GM23338 (cell line): Measurements from ENCODE around the gene XPR1. TPM values are rescaled to one million over a fixed set of nuclear protein-coding genes. Genes with fewer than 3 reads are reported as not detected.

Experiments used
- ATAC-seq: fragments of 200-7000 bp; cut with Tn5 transposase; 3 replicates; pipeline ENCODE4 v1.9.1; 2020
- DNase-seq: peaks from one replicate; pipeline ENCODE4 v3.0.0-alpha.2; 2015; ENCODE audit warnings: low spot score
- H2AFZ ChIP-seq: fragments of 200-600 bp; sonication (generic); 2 replicates; pipeline ENCODE4 v1.8.0; 2016; ENCODE audit warnings: antibody characterized with exemption, mild to moderate bottlenecking, moderate library complexity
- H3F3A ChIP-seq: fragments of 200-600 bp; sonication (generic); replicated peaks from 2 replicates; pipeline ENCODE4 v1.8.0; 2017; ENCODE audit warnings: antibody characterized with exemption, mixed run types, low read depth
- H3K27ac ChIP-seq: fragments of 200-600 bp; sonication (generic); 2 replicates; pipeline ENCODE4 v1.6.1; 2016; ENCODE audit warnings: low read depth
- H3K27me3 ChIP-seq: fragments of 200-600 bp; sonication (generic); 2 replicates; pipeline ENCODE4 v1.8.0; 2016; ENCODE audit warnings: mild to moderate bottlenecking, mixed run types, moderate library complexity; ENCODE audit not compliant: insufficient read depth
- H3K36me3 ChIP-seq: fragments of 200-600 bp; sonication (generic); 2 replicates; pipeline ENCODE4 v1.8.0; 2016; ENCODE audit warnings: mild to moderate bottlenecking; ENCODE audit not compliant: insufficient read depth
- H3K4me1 ChIP-seq: fragments of 200-600 bp; sonication (generic); 2 replicates; pipeline ENCODE4 v1.8.0; 2016; ENCODE audit warnings: mild to moderate bottlenecking, moderate library complexity; ENCODE audit not compliant: insufficient read depth
- H3K4me2 ChIP-seq: fragments of 200-600 bp; sonication (generic); 2 replicates; pipeline ENCODE4 v1.7.1; 2017; ENCODE audit warnings: mixed run types
- H3K4me3 ChIP-seq: fragments of 200-600 bp; sonication (generic); 2 replicates; pipeline ENCODE4 v1.6.1; 2016; ENCODE audit warnings: mixed run types
- H3K79me2 ChIP-seq: fragments of 200-600 bp; sonication (generic); replicated peaks from 2 replicates; pipeline ENCODE4 v1.8.0; 2017; ENCODE audit warnings: mild to moderate bottlenecking; ENCODE audit not compliant: insufficient read depth
- H3K9me2 ChIP-seq: fragments of 200-600 bp; sonication (generic); 2 replicates; pipeline ENCODE4 v1.8.0; 2017; ENCODE audit not compliant: insufficient read depth
- H4K20me1 ChIP-seq: fragments of 200-600 bp; sonication (generic); replicated peaks from 2 replicates; pipeline ENCODE4 v1.8.0; 2017; ENCODE audit warnings: mild to moderate bottlenecking; ENCODE audit not compliant: insufficient read depth
- H3K27ac Mint-ChIP-seq: 2 replicates; pipeline ENCODE4 v1.8.0; 2020; ENCODE audit warnings: inconsistent platforms, mild to moderate bottlenecking, moderate library complexity, mixed read lengths
- H3K27me3 Mint-ChIP-seq: 3 replicates; pipeline ENCODE4 v1.8.0; 2022; ENCODE audit warnings: low read depth, mild to moderate bottlenecking, moderate library complexity, mixed read lengths, inconsistent platforms; ENCODE audit not compliant: insufficient read depth, poor library complexity
- H3K36me3 Mint-ChIP-seq: 3 replicates; pipeline ENCODE4 v1.8.0; 2021; ENCODE audit warnings: low read depth, mild to moderate bottlenecking, inconsistent platforms, moderate library complexity, mixed read lengths
- H3K4me1 Mint-ChIP-seq: 3 replicates; pipeline ENCODE4 v1.8.0; 2020; ENCODE audit warnings: mild to moderate bottlenecking, inconsistent platforms, mixed read lengths
- H3K4me3 Mint-ChIP-seq: 3 replicates; pipeline ENCODE4 v1.8.0; 2021; ENCODE audit warnings: moderate library complexity, mild to moderate bottlenecking, inconsistent platforms, mixed read lengths
- H3K9me3 Mint-ChIP-seq: 3 replicates; pipeline ENCODE4 v1.8.0; 2020; ENCODE audit warnings: moderate library complexity, mild to moderate bottlenecking, inconsistent platforms, mixed read lengths
- CREB1 ChIP-seq: fragments of 250-450 bp; sonication (Bioruptor Pico); IDR thresholded peaks from 2 replicates; pipeline ENCODE4 v1.5.0; 2020; ENCODE audit warnings: low read depth, mild to moderate bottlenecking, moderate library complexity
- EZH2 ChIP-seq: fragments of 200-600 bp; sonication (generic); IDR thresholded peaks from one replicate; pipeline ENCODE4 v1.8.0; 2017; ENCODE audit warnings: antibody characterized with exemption, mild to moderate bottlenecking, low read depth; ENCODE audit not compliant: unreplicated experiment
- EZH2phosphoT487 ChIP-seq: fragments of 200-600 bp; sonication (generic); IDR thresholded peaks from one replicate; pipeline ENCODE4 v1.8.1; 2018; ENCODE audit warnings: antibody characterized with exemption; ENCODE audit not compliant: unreplicated experiment
- JUNB ChIP-seq: IDR thresholded peaks from one replicate; pipeline ENCODE4 v1.6.1; 2016; ENCODE audit warnings: antibody characterized with exemption; ENCODE audit not compliant: unreplicated experiment
- NANOG ChIP-seq: IDR thresholded peaks from 2 replicates; pipeline ENCODE4 v1.6.1; 2016; ENCODE audit warnings: antibody characterized with exemption, borderline replicate concordance
- POLR2AphosphoS5 ChIP-seq: IDR thresholded peaks from 2 replicates; pipeline ENCODE4 v1.6.1; 2016; ENCODE audit warnings: antibody characterized with exemption, low read depth
- STAT1 ChIP-seq: IDR thresholded peaks from one replicate; pipeline ENCODE4 v1.6.1; 2016; ENCODE audit warnings: antibody characterized with exemption; ENCODE audit not compliant: unreplicated experiment
- ZNF114 ChIP-seq: fragments of 250-450 bp; sonication (Bioruptor Pico); IDR thresholded peaks from 2 replicates; pipeline ENCODE4 v1.5.0; 2020; ENCODE audit warnings: mild to moderate bottlenecking, moderate library complexity
- ZNF331 ChIP-seq: fragments of 250-450 bp; sonication (Bioruptor Pico); IDR thresholded peaks from 2 replicates; pipeline ENCODE4 v1.5.0; 2020; ENCODE audit warnings: low read depth, mild to moderate bottlenecking, moderate library complexity
- polyA plus RNA-seq: library from polyadenylated mRNA; unstranded; fragments of >200 nt; fragmentation: Nextera tagmentation; extraction: Ambion mirVana; gene quantifications from 2 replicates; pipeline ENCODE4 v1.2.1, GENCODE V29; 2016
- total RNA-seq: library from RNA; depleted of rRNA; stranded (reverse); fragments of >200 nt; shearing (Covaris generic); gene quantifications from 2 replicates; pipeline ENCODE4 v1.2.3, GENCODE V29; 2014
- TF ChIP-seq, protein P1 (sequence below): fragments of 250-450 bp; sonication (Bioruptor Pico); IDR thresholded peaks from 2 replicates; pipeline ENCODE4 v1.5.0; 2020; ENCODE audit warnings: mild to moderate bottlenecking, moderate library complexity
- TF ChIP-seq, protein P2 (sequence below), 2 experiments: fragments of 200-600 bp in 1 of 2; sonication (generic) in 1 of 2; conservative IDR thresholded peaks; 2 replicates each; pipeline versions ENCODE4 v1.5.1 to v1.6.1; 2016 to 2017; ENCODE audit warnings: antibody characterized with exemption in 2 of 2, low read depth in 2 of 2, mild to moderate bottlenecking in 2 of 2, moderate library complexity in 1 of 2
- TF ChIP-seq, protein P3 (sequence below): IDR thresholded peaks from one replicate; pipeline ENCODE4 v1.6.1; 2018; ENCODE audit warnings: antibody characterized with exemption; ENCODE audit not compliant: unreplicated experiment
- TF ChIP-seq, protein P4 (sequence below): IDR thresholded peaks from 2 replicates; pipeline ENCODE4 v1.6.1; 2016; ENCODE audit warnings: antibody characterized with exemption

The XPR1 gene
- total and polyA plus RNA-seq, 2 experiments from 2014 or later = 9.3 to 38.1 TPM

DNA sequence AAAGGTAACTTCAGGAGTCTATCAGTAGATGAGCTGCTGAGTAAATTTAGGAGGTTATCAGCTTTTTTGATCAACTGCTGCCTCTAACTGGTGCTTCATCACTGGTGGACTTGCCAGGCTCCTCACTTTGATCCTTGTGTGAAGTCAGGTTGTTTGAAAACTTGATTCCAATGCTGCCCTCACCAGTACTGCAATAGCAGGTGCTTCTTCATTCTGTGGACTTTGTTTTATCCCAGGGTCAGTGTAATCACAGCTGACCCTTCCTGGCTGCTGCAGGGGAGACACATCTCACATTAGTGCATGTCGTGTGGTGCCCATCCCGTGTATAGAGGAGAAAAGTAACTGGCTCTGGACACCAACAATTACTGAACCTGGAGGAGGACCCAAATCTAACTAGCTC, 260.9 kb downstream of the XPR1 start:
- Histone ChIP-seq H4K20me1 (no peaks in the 10 kb centered on the region), H3K4me2 (no peak overlapping the region), H3K9me2 (peaks cover 9% of the 10 kb centered on the region; the same call in 1 of the 2 replicates), H3K79me2 (no peaks in the 10 kb centered on the region), H3F3A (no peaks in the 10 kb centered on the region), H3K27ac (no peak overlapping the region), H3K4me1 (no peaks in the 10 kb centered on the region; the same call in 1 of the 2 replicates), H2AFZ (no peak overlapping the region), H3K4me3 (no peak overlapping the region), H3K36me3 (no peaks in the 10 kb centered on the region), H3K27me3 (no peaks in the 10 kb centered on the region)
- Mint-ChIP-seq H3K27ac (no peak overlapping the region), H3K27me3 (peaks cover 7% of the 10 kb centered on the region), H3K4me3 (no peak overlapping the region), H3K36me3 (no peaks in the 10 kb centered on the region), H3K9me3 (no peaks in the 10 kb centered on the region), H3K4me1 (peaks cover 6% of the 10 kb centered on the region; the same call in 2 of the 3 replicates)
- DNase-seq (no peak), ATAC-seq (no peak)
- no peak for TF ChIP-seq EZH2
- TF ChIP-seq, protein P1, sequence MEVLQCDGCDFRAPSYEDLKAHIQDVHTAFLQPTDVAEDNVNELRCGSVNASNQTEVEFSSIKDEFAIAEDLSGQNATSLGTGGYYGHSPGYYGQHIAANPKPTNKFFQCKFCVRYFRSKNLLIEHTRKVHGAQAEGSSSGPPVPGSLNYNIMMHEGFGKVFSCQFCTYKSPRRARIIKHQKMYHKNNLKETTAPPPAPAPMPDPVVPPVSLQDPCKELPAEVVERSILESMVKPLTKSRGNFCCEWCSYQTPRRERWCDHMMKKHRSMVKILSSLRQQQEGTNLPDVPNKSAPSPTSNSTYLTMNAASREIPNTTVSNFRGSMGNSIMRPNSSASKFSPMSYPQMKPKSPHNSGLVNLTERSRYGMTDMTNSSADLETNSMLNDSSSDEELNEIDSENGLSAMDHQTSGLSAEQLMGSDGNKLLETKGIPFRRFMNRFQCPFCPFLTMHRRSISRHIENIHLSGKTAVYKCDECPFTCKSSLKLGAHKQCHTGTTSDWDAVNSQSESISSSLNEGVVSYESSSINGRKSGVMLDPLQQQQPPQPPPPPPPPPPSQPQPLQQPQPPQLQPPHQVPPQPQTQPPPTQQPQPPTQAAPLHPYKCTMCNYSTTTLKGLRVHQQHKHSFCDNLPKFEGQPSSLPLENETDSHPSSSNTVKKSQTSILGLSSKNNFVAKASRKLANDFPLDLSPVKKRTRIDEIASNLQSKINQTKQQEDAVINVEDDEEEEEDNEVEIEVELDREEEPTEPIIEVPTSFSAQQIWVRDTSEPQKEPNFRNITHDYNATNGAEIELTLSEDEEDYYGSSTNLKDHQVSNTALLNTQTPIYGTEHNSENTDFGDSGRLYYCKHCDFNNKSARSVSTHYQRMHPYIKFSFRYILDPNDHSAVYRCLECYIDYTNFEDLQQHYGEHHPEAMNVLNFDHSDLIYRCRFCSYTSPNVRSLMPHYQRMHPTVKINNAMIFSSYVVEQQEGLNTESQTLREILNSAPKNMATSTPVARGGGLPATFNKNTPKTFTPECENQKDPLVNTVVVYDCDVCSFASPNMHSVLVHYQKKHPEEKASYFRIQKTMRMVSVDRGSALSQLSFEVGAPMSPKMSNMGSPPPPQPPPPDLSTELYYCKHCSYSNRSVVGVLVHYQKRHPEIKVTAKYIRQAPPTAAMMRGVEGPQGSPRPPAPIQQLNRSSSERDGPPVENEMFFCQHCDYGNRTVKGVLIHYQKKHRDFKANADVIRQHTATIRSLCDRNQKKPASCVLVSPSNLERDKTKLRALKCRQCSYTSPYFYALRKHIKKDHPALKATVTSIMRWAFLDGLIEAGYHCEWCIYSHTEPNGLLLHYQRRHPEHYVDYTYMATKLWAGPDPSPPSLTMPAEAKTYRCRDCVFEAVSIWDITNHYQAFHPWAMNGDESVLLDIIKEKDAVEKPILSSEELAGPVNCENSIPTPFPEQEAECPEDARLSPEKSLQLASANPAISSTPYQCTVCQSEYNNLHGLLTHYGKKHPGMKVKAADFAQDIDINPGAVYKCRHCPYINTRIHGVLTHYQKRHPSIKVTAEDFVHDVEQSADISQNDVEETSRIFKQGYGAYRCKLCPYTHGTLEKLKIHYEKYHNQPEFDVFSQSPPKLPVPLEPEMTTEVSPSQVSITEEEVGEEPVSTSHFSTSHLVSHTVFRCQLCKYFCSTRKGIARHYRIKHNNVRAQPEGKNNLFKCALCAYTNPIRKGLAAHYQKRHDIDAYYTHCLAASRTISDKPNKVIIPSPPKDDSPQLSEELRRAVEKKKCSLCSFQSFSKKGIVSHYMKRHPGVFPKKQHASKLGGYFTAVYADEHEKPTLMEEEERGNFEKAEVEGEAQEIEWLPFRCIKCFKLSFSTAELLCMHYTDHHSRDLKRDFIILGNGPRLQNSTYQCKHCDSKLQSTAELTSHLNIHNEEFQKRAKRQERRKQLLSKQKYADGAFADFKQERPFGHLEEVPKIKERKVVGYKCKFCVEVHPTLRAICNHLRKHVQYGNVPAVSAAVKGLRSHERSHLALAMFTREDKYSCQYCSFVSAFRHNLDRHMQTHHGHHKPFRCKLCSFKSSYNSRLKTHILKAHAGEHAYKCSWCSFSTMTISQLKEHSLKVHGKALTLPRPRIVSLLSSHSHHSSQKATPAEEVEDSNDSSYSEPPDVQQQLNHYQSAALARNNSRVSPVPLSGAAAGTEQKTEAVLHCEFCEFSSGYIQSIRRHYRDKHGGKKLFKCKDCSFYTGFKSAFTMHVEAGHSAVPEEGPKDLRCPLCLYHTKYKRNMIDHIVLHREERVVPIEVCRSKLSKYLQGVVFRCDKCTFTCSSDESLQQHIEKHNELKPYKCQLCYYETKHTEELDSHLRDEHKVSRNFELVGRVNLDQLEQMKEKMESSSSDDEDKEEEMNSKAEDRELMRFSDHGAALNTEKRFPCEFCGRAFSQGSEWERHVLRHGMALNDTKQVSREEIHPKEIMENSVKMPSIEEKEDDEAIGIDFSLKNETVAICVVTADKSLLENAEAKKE (CRISPR knock-in tag) = no peak
- no peak for TF ChIP-seq NANOG
- TF ChIP-seq, protein P2, sequence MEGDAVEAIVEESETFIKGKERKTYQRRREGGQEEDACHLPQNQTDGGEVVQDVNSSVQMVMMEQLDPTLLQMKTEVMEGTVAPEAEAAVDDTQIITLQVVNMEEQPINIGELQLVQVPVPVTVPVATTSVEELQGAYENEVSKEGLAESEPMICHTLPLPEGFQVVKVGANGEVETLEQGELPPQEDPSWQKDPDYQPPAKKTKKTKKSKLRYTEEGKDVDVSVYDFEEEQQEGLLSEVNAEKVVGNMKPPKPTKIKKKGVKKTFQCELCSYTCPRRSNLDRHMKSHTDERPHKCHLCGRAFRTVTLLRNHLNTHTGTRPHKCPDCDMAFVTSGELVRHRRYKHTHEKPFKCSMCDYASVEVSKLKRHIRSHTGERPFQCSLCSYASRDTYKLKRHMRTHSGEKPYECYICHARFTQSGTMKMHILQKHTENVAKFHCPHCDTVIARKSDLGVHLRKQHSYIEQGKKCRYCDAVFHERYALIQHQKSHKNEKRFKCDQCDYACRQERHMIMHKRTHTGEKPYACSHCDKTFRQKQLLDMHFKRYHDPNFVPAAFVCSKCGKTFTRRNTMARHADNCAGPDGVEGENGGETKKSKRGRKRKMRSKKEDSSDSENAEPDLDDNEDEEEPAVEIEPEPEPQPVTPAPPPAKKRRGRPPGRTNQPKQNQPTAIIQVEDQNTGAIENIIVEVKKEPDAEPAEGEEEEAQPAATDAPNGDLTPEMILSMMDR (conservative IDR thresholded peaks at IDR 0.05; ENCODE audit: low read depth in 2 of 2) = no peak
- TF ChIP-seq CREB1 (CRISPR knock-in tag) = no peak
- TF ChIP-seq STAT1 = no peak
- TF ChIP-seq ZNF114 (CRISPR knock-in tag) = no peak
- no peak for TF ChIP-seq EZH2phosphoT487
- TF ChIP-seq, protein P3, sequence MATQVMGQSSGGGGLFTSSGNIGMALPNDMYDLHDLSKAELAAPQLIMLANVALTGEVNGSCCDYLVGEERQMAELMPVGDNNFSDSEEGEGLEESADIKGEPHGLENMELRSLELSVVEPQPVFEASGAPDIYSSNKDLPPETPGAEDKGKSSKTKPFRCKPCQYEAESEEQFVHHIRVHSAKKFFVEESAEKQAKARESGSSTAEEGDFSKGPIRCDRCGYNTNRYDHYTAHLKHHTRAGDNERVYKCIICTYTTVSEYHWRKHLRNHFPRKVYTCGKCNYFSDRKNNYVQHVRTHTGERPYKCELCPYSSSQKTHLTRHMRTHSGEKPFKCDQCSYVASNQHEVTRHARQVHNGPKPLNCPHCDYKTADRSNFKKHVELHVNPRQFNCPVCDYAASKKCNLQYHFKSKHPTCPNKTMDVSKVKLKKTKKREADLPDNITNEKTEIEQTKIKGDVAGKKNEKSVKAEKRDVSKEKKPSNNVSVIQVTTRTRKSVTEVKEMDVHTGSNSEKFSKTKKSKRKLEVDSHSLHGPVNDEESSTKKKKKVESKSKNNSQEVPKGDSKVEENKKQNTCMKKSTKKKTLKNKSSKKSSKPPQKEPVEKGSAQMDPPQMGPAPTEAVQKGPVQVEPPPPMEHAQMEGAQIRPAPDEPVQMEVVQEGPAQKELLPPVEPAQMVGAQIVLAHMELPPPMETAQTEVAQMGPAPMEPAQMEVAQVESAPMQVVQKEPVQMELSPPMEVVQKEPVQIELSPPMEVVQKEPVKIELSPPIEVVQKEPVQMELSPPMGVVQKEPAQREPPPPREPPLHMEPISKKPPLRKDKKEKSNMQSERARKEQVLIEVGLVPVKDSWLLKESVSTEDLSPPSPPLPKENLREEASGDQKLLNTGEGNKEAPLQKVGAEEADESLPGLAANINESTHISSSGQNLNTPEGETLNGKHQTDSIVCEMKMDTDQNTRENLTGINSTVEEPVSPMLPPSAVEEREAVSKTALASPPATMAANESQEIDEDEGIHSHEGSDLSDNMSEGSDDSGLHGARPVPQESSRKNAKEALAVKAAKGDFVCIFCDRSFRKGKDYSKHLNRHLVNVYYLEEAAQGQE = no peak
- TF ChIP-seq, protein P4, sequence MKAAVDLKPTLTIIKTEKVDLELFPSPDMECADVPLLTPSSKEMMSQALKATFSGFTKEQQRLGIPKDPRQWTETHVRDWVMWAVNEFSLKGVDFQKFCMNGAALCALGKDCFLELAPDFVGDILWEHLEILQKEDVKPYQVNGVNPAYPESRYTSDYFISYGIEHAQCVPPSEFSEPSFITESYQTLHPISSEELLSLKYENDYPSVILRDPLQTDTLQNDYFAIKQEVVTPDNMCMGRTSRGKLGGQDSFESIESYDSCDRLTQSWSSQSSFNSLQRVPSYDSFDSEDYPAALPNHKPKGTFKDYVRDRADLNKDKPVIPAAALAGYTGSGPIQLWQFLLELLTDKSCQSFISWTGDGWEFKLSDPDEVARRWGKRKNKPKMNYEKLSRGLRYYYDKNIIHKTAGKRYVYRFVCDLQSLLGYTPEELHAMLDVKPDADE = no peak
- TF ChIP-seq JUNB = no peak
- no peak for TF ChIP-seq ZNF331 (CRISPR knock-in tag)
- TF ChIP-seq POLR2AphosphoS5 = no peak
